GM19372 (cell line): ENCODE measurements around the gene PNKD.
"Not testable (repeated sequence)": the region's sequence is repeated elsewhere in the genome, so short reads cannot be mapped to it uniquely, and the experiment has no call there.

Experiments used
- ATAC-seq: cut with Tn5 transposase; IDR thresholded peaks from one replicate; pipeline ENCODE4 v1.9.1; 2021; ENCODE audit warnings: mild to moderate bottlenecking, low read depth, moderate library complexity; ENCODE audit not compliant: unreplicated experiment

PNKD gene

DNA sequence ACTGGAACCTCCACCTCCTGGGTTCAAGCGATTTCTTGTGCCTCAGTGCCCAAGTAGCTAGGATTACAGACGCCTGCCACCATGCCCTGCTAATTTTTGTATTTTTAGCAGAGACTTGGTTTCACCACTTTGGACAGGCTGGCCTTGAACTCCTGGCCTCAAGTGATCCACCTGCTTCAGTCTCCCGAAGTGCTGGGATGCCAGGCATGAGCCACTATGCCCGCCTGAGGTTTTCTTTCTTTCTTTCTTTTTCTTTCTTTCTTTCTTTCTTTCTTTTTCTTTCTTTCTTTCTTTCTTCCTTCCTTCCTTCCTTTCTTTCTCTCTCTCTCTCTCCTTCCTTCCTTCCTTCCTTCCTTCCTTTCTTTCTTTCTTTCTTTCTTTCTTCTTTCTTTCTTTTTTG lies 44.4 kb downstream of the PNKD start:
- not testable (repeated sequence) for ATAC-seq

DNA sequence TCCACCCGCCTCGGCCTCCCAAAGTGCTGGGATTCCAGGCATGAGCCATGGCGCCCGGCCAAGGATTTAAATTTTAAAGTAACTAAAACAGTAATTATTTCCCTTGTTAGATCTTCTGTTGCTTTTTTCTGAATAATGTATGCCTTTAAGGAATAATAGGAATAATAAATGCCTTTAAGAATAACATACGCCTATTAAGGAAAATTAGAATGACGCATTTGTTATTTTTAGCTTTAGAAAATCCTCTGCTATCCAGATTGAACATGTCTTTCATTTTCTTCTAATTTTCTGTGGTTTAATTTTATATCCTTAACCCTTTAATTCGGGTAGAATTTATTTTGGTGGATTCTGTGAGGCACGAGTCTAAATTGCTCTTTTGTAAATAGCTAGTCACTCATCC lies 45.1 kb downstream of the PNKD start:
- ATAC-seq, result no peak

DNA sequence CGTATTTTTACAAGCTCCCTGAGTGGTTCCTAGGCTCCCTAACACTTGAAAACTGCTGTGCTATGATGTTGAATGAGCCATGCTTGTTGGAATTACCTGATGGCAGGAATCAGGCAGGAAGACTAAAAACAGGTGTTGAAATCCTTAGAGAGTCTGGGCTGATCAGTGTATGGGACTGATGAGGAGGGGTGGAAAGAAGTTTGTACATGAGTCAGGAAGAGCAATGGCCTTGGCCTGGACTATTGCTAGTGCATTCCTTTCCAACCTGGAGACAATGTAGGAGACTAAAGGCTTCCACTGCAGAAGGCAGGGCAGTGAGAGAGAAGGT lies 46.9 kb downstream of the PNKD start:
- no peak for ATAC-seq

DNA sequence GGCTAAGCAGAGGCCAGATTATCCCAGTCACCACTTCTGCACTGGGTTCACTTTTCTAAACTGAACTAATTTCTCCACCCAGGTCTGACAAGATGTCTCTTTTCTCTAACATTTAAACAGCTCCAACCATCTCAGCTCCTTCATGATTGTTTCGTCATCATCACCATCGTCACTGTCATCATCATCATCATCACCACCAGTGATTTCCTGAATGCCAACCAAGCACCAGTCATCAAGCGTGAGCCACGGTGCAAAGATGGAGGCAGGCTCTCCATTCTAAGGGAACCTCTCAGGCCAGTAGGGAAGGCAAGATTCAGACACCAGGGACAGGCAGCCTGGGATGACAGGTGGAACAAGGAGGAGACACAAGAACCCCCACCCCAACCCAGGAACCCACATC lies 47.5 kb downstream of the PNKD start:
- no peak for ATAC-seq

DNA sequence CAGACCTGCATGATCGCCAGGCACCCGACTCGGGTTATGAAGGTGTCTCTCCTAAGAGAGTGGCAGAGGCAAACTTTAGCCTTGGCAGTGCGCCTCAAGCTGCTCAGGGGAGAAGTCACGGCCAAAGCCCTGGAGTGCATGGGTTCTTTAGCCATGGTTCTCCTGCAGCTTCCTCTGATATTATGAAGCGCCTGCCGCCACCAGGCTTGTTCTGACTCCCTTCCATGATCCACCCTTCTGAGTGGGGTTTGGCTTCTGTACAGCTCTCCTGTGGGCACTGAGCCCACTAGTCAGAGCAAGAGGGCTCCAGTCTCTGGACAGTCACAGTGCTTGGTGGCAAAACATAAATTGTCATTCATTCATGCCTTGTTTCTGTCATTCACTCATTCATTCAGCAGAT lies 47.9 kb downstream of the PNKD start:
- no peak for ATAC-seq

DNA sequence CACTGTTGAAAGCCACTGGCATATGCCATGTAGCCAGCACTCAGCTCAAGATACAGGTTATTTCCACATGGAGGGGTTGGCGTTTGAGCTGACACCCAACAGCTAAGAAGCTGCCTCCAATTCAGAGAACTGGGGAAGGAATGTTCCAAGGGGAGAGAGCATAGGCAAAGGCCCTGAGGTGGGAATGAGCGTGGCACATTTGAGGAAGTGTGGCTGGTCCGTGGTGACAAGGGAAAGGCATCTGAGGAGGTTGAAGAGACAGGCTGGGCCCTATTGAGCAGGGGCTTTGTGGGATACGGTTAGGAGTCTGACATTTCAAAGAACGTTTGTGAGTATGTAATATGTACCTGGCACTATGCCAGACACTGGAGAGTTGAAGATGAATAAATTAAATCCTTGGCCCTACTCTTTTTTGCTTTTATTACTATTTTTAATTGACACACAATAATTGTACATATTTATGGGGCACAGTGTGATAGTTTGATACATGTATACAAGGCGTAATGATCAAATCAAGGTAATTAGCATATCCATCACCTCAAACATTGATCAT lies 49.6 kb downstream of the PNKD start:
- no peak for ATAC-seq

DNA sequence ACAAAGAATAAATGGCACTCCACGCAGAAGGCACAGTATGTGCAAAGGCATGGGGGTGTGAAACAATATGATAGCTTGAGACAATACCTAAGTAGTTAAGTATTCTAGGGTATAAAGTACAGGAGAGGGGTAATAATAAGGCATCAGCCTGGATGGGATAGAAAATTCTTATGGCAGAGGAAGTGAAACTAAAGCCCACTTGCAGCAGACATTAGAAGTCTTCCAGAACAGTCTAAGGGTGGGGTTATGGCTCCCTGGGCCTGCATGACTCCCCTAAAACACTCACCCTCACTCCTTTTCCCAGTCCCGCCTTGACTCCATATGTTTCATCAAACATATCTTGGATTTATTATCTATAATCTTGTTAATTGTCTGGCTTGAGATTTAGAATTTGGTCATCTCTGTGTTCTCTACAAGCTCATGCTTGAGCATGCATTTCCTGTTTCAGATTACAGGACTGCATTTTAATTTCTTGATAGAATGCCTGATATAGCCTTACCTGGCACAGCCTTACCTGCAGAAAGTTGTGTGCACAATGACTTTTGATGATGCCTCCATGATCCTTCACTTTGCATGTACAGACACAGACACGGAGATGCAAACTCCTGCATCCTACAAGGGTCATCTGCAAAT lies 50.5 kb downstream of the PNKD start:
- ATAC-seq, result no peak

DNA sequence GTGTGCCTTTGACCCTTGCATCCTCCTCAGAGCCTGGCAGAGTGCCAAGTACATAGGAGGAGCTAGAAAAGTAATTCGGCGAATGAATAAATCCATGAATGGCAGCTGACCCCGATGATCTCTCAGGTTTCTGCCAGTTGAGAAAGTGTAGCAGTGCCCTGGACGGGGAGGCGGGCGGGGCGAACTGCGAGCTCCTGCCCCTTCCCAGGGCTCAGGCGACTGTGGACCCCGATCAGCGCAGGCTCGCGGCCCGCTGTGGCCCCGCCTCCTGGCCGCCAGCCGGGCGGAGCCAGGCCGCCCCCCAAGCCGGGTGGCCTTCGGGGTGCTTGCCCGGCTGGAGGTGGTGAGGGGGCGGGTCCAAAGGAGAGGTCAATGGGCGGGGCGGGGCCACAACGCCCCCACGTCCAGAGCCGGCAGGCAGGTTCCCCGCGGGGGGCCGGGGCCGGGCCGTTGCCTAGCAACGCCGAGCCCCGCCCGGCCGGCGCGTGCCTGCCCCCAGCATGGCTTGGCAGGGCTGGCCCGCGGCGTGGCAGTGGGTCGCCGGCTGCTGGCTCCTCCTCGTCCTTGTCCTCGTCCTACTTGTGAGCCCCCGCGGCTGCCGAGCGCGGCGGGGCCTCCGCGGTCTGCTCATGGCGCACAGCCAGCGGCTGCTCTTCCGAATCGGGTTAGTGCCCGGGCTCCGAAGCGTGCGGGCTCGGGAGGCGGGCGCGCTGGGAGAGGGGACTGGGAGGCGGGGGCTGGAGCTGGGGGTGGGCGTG lies 52.6 kb downstream of the PNKD start:
- ATAC-seq, result peak; percentile 72

DNA sequence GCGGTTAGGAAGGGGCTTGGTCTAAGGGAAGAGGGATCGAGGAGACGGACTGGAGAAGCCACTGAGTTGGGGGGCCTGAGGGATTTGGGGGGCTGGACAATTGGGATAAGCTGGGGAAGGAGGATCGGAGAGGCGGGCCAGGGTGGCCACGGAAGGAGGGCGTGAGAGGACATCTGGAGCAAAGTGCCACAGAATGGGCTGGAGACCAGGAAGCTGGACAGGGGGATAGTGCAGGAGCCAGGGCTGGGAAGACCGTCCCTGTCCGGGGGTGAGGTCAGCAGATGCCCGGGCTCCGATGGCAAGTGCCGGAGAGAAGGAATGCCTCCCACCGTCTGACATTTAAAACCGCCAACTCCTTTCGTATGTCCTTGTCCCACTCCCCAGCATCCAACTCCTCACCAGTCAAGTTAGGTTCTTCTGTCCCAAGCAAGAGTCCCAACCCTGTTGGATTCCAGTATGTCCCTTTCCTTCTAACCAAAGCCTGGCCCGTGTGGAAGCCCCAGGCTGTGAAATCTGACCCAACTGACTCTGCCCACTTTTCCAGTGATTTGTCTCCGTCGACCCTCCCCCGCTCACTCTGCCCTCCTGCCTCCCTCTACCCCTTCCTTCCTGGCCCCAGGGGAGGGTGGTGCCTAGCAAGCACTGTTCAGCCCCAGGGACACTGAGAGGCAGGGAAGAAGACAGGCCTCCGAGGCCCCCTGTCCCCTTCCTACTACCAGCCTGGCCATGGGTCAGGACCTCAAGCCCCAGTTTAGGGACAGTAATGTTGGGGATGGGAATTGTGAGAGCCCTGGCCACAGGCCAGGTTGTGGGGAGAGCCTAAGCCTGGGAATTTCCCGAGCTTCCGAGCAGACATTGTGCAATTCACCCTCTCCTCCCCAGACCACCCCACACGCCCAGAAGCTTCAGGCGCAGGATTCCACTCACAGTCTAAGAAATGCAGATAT lies 53.5 kb downstream of the PNKD start:
- ATAC-seq, result no peak

DNA sequence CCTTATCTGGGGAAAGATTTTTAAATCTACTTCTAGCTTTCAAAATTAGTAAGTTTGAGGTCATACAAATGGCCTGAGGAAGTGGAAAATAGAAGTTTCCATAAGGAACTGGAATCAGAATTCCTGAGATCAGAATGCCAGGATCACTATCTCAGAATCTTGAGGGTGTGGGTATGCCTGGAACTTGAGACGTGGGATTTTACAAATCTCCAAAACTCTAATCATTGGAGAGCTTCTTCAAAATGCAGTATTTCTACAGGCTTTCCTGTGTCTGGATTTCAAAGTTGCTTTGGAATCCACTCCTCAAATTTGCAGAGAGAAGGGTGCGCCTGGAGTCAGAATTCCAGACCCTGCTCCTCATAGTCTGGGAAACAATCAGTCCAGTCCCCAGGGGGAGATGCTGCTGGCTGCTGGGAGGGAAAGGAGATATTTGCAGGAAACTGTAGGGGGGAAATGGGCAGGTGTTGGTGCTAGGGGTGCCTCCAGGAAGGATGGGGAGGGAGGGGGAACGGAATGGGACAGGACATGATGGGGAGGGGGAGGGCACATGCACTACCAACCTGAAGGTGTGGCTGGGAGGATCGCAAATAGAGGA lies 55.3 kb downstream of the PNKD start:
- no peak for ATAC-seq

DNA sequence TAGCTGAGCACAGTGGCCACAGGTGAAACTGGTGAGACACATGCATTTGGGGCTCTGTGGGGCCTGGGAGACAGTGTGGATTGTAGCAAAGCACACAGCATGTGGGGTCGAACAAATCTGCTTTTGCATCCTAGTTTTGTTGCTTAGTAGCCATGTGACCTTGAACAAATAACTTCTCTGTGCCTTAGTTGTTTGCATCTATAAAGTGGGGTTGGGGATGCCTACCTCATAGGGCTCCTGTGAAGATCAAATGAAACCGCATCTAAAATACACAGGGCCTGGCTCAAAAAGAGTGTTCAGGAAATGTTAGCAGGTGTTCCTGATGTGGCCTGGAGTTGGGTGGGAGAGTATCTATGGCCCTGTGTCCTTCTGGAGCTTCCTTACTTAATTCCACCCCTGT lies 56.0 kb downstream of the PNKD start:
- ATAC-seq, result no peak

DNA sequence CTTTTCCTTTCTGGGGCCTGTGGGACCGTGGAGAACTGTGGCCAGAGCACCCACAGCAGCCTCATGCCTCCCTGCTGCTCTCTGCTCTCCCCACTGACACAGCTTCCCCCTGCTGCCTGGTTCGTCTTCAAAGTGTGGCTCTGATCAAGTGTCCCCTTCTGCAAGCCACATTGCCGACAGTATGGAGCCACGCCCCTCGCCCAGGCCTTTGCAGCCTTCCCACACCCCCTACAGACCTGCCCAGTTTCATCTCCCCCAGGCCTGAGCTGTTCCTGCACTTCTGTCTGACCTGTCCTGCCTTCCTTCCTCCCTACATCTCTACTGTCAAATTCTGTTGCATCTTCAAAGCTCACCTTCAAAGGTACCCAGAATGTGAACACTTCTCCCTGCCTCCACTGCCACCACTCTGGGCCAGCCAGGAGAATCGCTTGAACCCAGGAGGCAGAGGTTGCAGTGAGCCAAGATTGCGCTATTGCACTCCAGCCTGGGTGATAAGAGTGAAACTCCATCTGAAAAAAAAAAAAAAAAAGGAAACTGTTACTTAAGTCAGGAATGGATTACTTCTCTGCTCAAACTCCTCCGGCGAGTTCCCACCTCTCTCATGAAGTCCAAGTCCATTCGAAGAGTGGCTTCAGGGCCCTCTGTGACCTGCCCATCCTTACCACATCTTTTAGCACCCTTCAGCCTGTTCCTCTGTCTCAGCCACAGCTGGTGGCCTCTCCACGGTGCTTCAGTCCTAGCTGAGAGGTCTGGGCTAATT lies 57.3 kb downstream of the PNKD start:
- no peak for ATAC-seq

DNA sequence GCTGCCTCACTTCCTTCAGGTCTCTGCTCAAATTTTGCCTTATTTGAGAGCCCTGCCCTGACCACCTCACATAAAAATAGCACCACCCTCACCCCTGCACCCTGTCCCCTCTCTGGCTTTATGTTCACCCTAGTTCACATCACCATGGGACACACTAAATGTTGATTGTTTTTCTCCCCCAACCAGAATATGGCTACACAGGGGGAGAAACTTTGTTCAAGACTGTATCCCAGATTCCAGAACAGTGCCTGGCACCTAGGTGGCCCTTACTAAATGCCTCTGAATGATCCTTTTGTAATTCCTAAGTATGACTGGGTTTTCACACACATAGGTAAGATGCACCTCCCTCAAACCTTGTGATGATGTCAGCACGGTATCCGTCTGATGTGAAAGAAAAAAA lies 58.0 kb downstream of the PNKD start:
- ATAC-seq, result no peak

DNA sequence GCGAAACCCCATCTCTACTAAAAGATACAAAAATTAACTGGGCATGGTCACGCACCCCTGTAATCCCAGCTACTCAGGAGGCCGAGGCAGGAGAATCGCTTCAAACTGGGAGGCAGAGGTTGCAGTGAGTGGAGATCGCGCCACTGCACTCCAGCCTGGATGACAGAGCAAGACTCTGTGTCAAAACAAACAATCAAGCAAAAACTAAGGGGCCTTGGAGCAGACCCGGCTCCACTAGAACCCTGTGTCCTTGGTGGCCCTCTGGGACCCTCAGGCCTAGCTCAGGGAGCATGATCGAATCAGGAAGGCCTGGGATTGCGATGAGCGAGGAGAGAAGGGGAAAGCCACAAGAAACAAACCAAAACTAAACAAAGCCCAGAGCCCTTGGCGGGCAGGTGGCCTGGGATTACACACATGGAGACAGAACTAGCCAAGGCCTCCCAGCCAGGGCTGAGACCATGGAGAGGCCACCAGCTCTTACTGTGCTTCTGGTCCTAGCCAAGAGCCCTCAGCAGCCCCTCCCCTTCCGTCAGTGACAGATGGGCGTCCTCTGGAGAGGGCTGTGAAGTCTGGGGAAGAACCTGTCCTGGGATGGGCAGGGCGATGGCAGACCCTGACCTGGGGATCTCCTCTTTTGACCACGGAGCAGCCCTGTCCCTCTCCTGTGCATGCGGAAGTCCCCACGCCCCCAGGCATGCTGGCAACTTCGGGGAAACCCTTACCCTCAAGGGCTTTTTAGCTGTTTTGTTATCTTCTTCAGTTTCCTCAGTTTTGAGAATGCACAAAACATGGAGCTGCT lies 58.9 kb downstream of the PNKD start:
- peak; percentile 42 for ATAC-seq

DNA sequence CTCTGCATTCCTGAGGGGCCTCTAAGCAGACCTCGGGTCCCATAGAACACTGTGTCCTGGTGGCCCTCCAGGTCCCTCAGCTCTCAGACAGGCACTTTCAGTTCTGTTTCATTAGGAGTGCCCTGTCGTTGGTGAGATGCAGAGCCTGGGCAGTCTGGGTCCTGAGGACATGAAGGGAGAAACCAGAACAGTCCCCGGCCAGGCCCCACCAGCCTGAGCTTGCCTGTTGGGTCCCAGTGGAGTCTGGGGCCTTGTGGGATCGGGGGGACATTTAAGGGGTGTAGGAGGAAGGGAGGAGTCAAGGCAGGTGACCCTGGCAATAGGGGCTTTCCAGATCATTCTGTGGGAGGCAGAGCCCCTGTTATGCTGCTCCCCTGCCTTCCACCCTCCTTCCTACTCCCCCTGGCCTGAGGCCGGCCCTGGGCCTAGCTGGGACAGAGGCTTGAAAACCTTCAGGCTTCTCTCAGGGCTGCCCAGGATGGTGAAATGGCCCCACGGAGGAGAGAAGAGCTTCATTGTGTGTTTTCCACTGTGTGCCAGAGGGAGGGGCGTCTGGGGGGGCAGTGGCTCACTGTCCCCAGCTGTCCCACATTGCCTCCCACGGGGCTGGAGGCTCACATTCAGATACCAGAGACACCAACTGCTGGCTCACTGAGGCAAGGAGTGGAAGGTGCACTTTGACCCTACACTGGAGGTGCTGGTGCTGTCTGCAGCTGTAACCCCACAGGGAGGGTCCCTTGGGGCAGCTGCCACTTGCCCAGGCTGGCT lies 59.7 kb downstream of the PNKD start:
- peak; percentile 47 for ATAC-seq

DNA sequence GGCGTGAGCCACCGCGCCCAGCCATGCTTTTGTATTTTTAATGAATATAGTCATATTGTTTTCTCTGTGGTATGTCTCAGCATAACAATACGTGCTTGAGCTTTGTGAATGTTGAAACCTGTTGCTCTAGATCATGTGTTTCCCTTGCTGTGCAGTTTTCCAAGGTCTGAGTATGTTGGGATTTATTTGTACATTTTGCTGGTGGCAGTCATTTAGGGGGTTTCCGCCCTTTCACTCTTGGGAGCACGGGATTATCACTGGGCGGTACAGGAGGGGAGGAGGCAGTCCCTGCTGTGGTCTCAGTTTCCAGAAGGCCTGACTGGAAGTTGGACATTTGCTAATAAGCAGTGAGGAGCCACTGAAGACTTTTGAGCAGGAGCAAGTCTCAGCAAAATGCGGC lies 61.4 kb downstream of the PNKD start:
- no peak for ATAC-seq

DNA sequence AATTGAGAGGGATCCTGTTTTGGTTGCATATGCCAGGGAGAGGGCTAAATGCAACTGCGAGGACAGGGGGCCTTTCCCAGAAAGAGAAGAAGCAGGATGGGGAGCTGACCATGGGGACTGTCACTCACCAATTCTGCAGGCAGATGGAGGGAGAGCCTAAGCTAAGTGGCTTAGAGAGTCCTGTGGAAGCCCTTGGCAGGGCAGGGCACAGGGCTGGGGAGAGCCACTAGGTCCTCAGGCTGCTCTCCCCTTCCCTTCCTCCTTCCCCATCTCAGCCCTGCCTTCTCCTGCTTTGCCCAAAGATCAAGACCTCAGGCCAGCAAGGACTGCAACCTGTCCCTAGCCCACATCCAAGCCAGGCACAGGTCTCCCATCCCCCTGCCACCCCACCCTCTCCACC lies 62.0 kb downstream of the PNKD start:
- ATAC-seq, result no peak

DNA sequence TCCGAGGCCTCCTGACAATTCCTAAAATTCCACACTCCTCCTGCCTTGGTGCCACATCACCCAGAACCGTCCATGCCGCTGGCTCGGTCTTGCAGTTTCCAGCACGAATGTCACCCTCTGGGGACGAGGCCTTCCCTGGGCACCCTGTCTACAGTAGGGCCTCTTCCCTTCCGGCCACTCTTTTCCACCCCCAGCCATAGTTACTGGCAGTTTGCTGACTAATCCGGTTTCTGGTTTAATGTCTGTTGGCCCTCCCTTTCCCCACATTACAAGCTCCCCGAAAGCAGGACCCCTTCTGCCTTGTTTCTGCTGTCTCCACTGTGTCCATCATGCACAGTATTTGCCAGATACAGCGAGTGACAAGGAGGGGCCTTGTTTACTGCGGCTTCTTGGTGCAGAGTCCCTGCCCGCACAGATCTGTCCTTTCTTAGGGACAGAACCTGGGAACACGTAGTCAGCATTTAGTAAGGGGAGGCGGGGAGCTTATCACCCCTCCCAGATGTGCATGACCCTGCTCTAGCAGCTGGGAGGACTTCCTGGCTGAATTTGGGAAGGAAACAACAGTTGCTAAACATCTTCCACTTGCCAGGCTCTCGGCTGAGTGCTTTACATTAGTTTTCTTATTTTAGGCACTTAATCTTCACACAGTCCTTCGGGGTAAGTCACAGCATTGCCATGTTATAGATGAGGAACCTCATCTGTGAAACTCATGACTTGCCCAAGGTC lies 62.8 kb downstream of the PNKD start:
- no peak for ATAC-seq
